Gastroesophageal sphincter (tissue), 3 donors: ENCODE measurements around the gene ARHGAP19.

Experiments used
- CTCF ChIP-seq, 4 experiments: fragments of 200-600 bp in 2 of 4; fragments of 450-650 bp in 2 of 4; sonication (generic) in 1 of 4; IDR thresholded peaks; one replicate each; pipeline ENCODE4 v1.5.1; 2017 to 2019; ENCODE audit warnings: antibody characterized with exemption in 4 of 4, mild to moderate bottlenecking in 2 of 4, moderate library complexity in 2 of 4
- POLR2A ChIP-seq, 2 donors: fragments of 450-650 bp; IDR thresholded peaks; one replicate each; pipeline ENCODE4 v1.6.1; 2017; ENCODE audit warnings: antibody characterized with exemption in 2 of 2, mild to moderate bottlenecking in 2 of 2, moderate library complexity in 1 of 2

- TF ChIP-seq CTCF (IDR thresholded peaks at IDR 0.05), result no peak
- TF ChIP-seq POLR2A (IDR thresholded peaks at IDR 0.05), result no peak
Measured at GRCh38 chr10:97200616-97201015, 91.8 kb downstream of the ARHGAP19 start.
